ENCODE measurements around the gene FH. TPM values are rescaled to one million over a fixed set of nuclear protein-coding genes. Genes with fewer than 3 reads are reported as not detected.

FH gene
- total and polyA plus RNA-seq, 12 donors: 42.5 to 152 (median 97.9) TPM

DNA sequence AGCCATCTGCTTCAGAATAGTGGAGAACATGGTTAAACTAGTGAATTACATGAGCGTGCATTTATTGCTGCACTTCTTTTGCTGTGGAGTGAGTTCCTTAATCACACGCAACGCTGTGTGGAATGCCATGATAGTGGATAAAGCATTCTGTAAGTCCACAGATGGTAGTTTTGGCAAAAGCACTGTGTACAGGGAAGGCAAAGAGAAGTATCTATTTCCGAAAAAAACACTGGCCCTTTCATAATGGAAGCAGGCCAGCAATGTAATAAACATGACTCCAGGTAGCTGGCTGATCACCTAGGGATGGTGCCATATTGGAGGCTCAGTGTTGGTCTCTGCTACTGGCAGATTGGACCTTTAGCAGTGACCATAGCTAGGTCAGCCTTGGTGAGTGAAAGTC, 67.6 kb downstream of the FH start:
- no peak overlapping the region for H3K4me3 ChIP-seq
- no peaks in the 10 kb centered on the region for H3K9me3 ChIP-seq (replicated peaks in 1 of 3)
- no peak overlapping the region for H3K27ac ChIP-seq
- TF ChIP-seq, protein P1, sequence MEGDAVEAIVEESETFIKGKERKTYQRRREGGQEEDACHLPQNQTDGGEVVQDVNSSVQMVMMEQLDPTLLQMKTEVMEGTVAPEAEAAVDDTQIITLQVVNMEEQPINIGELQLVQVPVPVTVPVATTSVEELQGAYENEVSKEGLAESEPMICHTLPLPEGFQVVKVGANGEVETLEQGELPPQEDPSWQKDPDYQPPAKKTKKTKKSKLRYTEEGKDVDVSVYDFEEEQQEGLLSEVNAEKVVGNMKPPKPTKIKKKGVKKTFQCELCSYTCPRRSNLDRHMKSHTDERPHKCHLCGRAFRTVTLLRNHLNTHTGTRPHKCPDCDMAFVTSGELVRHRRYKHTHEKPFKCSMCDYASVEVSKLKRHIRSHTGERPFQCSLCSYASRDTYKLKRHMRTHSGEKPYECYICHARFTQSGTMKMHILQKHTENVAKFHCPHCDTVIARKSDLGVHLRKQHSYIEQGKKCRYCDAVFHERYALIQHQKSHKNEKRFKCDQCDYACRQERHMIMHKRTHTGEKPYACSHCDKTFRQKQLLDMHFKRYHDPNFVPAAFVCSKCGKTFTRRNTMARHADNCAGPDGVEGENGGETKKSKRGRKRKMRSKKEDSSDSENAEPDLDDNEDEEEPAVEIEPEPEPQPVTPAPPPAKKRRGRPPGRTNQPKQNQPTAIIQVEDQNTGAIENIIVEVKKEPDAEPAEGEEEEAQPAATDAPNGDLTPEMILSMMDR (IDR thresholded peaks at IDR 0.05): no peak
- no peak for TF ChIP-seq POLR2A (IDR thresholded peaks at IDR 0.05)
- intact Hi-C loops (cut with DNase I): no loop called here
- H3K4me1 ChIP-seq (replicated peaks in 1 of 2): no peaks in the 10 kb centered on the region
- 78 to 91% (median 87%) methylated on average over 4 of the region's 4 CpGs for WGBS, 4 donors
- H3K27me3 ChIP-seq: no peaks in the 10 kb centered on the region
- no peaks in the 10 kb centered on the region for H3K36me3 ChIP-seq (replicated peaks in 1 of 2)
- DNase-seq: no peak

Other genes starting within 250 kb of the FH start
- gene RGS7, start 162.6 kb downstream of the FH start, total RNA-seq: 1 to 10 TPM; 1.1 to 6.1 (median 2.6) TPM
- 1 to 10 TPM; 2.5 to 5.6 (median 3.4) TPM for gene RGS7, start 162.6 kb downstream of the FH start, polyA plus RNA-seq
- 1 to 10 TPM in 6 of 9 donors, under 1 TPM in 3; 0.41 to 3.6 (median 1.6) TPM for gene KMO, start 12.6 kb upstream of the FH start, total RNA-seq
- 1 to 10 TPM in 2 of 3 donors, under 1 TPM in 1; 0.47 to 2.1 (median 1.6) TPM for gene KMO, start 12.6 kb upstream of the FH start, polyA plus RNA-seq
- gene CHML, start 120.6 kb upstream of the FH start, total RNA-seq: 1 to 10 TPM in 8 of 9 donors, under 1 TPM in 1; 0.30 to 10.0 (median 5.2) TPM
- gene CHML, start 120.6 kb upstream of the FH start, polyA plus RNA-seq: 1 to 10 TPM; 1.0 to 3.0 (median 1.0) TPM
- 10 to 100 TPM in 5 of 9 donors, 1 to 10 TPM in 4; 5.9 to 42.9 (median 13.2) TPM for gene OPN3, start 120.6 kb upstream of the FH start, total RNA-seq
- 1 to 10 TPM; 4.1 to 9.5 (median 6.8) TPM for gene OPN3, start 120.6 kb upstream of the FH start, polyA plus RNA-seq
- under 1 TPM in 3 of 9 donors, not detected in 6; 0.11 to 0.13 (median 0.11) TPM for gene WDR64, start 132.5 kb upstream of the FH start, total RNA-seq
- gene WDR64, start 132.5 kb upstream of the FH start, polyA plus RNA-seq: under 1 TPM in 1 of 3 donors, not detected in 2; 0.24 TPM

Data from adrenal gland (tissue), 12 donors.